SW480 (cell line): ENCODE data around the gene NAB1.
"Not testable (repeated sequence)": the region's sequence is repeated elsewhere in the genome, so short reads cannot be mapped to it uniquely, and the experiment has no call there.

Experiments
- DNase-seq: peaks from one replicate; pipeline ENCODE4 v3.0.0-alpha.2; 2016; ENCODE audit warnings: low spot score

The NAB1 gene

GRCh38 chr2:190670182-190670946, 21.5 kb downstream of the NAB1 start:
- DNase-seq: no peak

GRCh38 chr2:190674966-190675650, 26.2 kb downstream of the NAB1 start:
- no peak for DNase-seq

GRCh38 chr2:190677255-190677654, 28.4 kb downstream of the NAB1 start:
- no peak for DNase-seq

GRCh38 chr2:190678444-190679162, 29.7 kb downstream of the NAB1 start:
- DNase-seq: no peak

- DNase-seq: no peak
These were observed 30.5 kb downstream of the NAB1 start for GRCh38 chr2:190679391-190679790.

GRCh38 chr2:190679813-190680591, 31.1 kb downstream of the NAB1 start:
- no peak for DNase-seq

GRCh38 chr2:190682168-190682567, 33.3 kb downstream of the NAB1 start:
- no peak for DNase-seq

GRCh38 chr2:190683802-190684201, 34.9 kb downstream of the NAB1 start:
- DNase-seq: no peak

- no peak for DNase-seq
These were observed 36.0 kb downstream of the NAB1 start for GRCh38 chr2:190684931-190685330.

GRCh38 chr2:190685333-190685732, 36.5 kb downstream of the NAB1 start:
- no peak for DNase-seq

GRCh38 chr2:190693533-190694232, 44.8 kb downstream of the NAB1 start:
- no peak for DNase-seq

- DNase-seq: no peak
These were observed 45.6 kb downstream of the NAB1 start for GRCh38 chr2:190694479-190694878.

GRCh38 chr2:190695739-190696138, 46.9 kb downstream of the NAB1 start:
- peak; percentile 8 for DNase-seq

GRCh38 chr2:190696792-190697398, 48.0 kb downstream of the NAB1 start:
- no peak for DNase-seq

GRCh38 chr2:190697421-190697820, 48.5 kb downstream of the NAB1 start:
- no peak for DNase-seq

GRCh38 chr2:190698895-190699294, 50.0 kb downstream of the NAB1 start:
- DNase-seq: no peak

GRCh38 chr2:190701586-190701985, 52.7 kb downstream of the NAB1 start:
- no peak for DNase-seq

GRCh38 chr2:190705280-190705679, 56.4 kb downstream of the NAB1 start:
- no peak for DNase-seq

- no peak for DNase-seq
These were observed 58.8 kb downstream of the NAB1 start for GRCh38 chr2:190707726-190708125.

- DNase-seq: not testable (repeated sequence)
These were observed 59.8 kb downstream of the NAB1 start for GRCh38 chr2:190708650-190709049.

GRCh38 chr2:190711069-190711468, 62.2 kb downstream of the NAB1 start:
- DNase-seq: no peak
